ENCODE data around the gene PCDHB12.
"Not testable (repeated sequence)": the region's sequence is repeated elsewhere in the genome, so short reads cannot be mapped to it uniquely, and the experiment has no call there.

Gene PCDHB12

DNA sequence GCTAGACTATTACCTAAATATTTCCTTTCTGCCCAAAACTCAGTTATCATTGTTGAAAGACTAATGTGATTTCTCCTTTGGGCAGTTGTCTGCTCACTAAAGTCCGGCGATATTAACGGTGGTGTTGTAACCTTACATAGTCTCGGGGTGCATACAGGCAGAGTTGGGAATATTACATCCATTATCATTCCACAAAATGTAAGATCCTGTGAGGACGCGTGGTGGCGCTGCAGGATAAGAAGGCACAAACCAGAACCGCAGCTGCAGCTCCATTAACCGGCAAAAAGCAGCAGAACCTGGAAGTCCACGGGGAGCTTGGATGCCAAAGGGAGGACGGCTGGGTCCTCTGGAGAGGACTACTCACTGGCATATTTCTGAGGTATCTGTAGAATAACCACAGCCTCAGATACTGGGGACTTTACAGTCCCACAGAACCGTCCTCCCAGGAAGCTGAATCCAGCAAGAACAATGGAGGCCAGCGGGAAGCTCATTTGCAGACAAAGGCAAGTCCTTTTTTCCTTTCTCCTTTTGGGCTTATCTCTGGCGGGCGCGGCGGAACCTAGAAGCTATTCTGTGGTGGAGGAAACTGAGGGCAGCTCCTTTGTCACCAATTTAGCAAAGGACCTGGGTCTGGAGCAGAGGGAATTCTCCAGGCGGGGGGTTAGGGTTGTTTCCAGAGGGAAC is 5.3 kb downstream of the PCDHB12 start, which contains the start of gene PCDHB13:
PCDHB13 (plus strand) TSS at position 264 of the 684 bp plus-strand sequence; CDS start at position 469, 205 bp downstream.
- not testable (repeated sequence) for H3K4me2 ChIP-seq (ENCODE audit: insufficient read depth, low read length); H3K9me3 ChIP-seq (ENCODE audit: insufficient read depth, low read length, severe bottlenecking); H3K4me3 ChIP-seq (ENCODE audit: low read depth in 1 of 2, low read length in 2 of 2); H3K27me3 ChIP-seq (ENCODE audit: insufficient read depth, low read length, poor library complexity); H3K9ac ChIP-seq (ENCODE audit: low read depth, low read length); H4K20me1 ChIP-seq (ENCODE audit: insufficient read depth, low read length); H3K79me2 ChIP-seq (ENCODE audit: insufficient read depth, low read length); H3K36me3 ChIP-seq (ENCODE audit: insufficient read depth, low read length); H2AFZ ChIP-seq (ENCODE audit: low read depth, low read length); H3K27ac ChIP-seq (ENCODE audit: low read length); H3K4me1 ChIP-seq (ENCODE audit: insufficient read depth, low read length)
- peak; percentile 61 for TF ChIP-seq CTCF (IDR thresholded peaks at IDR 0.05; ENCODE audit: borderline replicate concordance, extremely low read depth, low read length, poor library complexity, severe bottlenecking)
- peak; percentile 54 for DNase-seq
- peak; percentile 73 for ATAC-seq (ENCODE audit: insufficient read depth, low read depth)

GRCh38 chr5:141214583-141214982 is 6.1 kb downstream of the PCDHB12 start:
- not testable (repeated sequence) for H2AFZ ChIP-seq (ENCODE audit: low read depth, low read length); H3K27ac ChIP-seq (ENCODE audit: low read length); H3K27me3 ChIP-seq (ENCODE audit: insufficient read depth, low read length, poor library complexity); ATAC-seq (ENCODE audit: insufficient read depth, low read depth); H3K9me3 ChIP-seq (ENCODE audit: insufficient read depth, low read length, severe bottlenecking); H3K4me3 ChIP-seq (ENCODE audit: low read depth in 1 of 2, low read length in 2 of 2); H4K20me1 ChIP-seq (ENCODE audit: insufficient read depth, low read length); H3K9ac ChIP-seq (ENCODE audit: low read depth, low read length); H3K4me1 ChIP-seq (ENCODE audit: insufficient read depth, low read length); H3K79me2 ChIP-seq (ENCODE audit: insufficient read depth, low read length); DNase-seq; H3K36me3 ChIP-seq (ENCODE audit: insufficient read depth, low read length); H3K4me2 ChIP-seq (ENCODE audit: insufficient read depth, low read length)

- H3K36me3 ChIP-seq (ENCODE audit: insufficient read depth, low read length); H3K4me2 ChIP-seq (ENCODE audit: insufficient read depth, low read length); H3K27ac ChIP-seq (ENCODE audit: low read length); H3K9me3 ChIP-seq (ENCODE audit: insufficient read depth, low read length, severe bottlenecking); H2AFZ ChIP-seq (ENCODE audit: low read depth, low read length); H3K9ac ChIP-seq (ENCODE audit: low read depth, low read length); DNase-seq; H3K4me3 ChIP-seq (ENCODE audit: low read depth in 1 of 2, low read length in 2 of 2); ATAC-seq (ENCODE audit: insufficient read depth, low read depth); H3K79me2 ChIP-seq (ENCODE audit: insufficient read depth, low read length); H3K4me1 ChIP-seq (ENCODE audit: insufficient read depth, low read length); H4K20me1 ChIP-seq (ENCODE audit: insufficient read depth, low read length); H3K27me3 ChIP-seq (ENCODE audit: insufficient read depth, low read length, poor library complexity): not testable (repeated sequence)
Observed at GRCh38 chr5:141215504-141215903, 7.0 kb downstream of the PCDHB12 start.

DNA sequence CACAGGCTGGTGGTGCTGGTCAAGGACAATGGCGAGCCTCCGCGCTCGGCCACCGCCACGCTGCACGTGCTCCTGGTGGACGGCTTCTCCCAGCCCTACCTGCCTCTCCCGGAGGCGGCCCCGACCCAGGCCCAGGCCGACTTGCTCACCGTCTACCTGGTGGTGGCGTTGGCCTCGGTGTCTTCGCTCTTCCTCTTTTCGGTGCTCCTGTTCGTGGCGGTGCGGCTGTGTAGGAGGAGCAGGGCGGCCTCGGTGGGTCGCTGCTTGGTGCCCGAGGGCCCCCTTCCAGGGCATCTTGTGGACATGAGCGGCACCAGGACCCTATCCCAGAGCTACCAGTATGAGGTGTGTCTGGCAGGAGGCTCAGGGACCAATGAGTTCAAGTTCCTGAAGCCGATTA is 7.5 kb downstream of the PCDHB12 start:
- DNase-seq; H3K27me3 ChIP-seq (ENCODE audit: insufficient read depth, low read length, poor library complexity); H3K9me3 ChIP-seq (ENCODE audit: insufficient read depth, low read length, severe bottlenecking); H3K36me3 ChIP-seq (ENCODE audit: insufficient read depth, low read length); H3K4me2 ChIP-seq (ENCODE audit: insufficient read depth, low read length); H3K79me2 ChIP-seq (ENCODE audit: insufficient read depth, low read length); H3K4me1 ChIP-seq (ENCODE audit: insufficient read depth, low read length); H2AFZ ChIP-seq (ENCODE audit: low read depth, low read length); H3K9ac ChIP-seq (ENCODE audit: low read depth, low read length); ATAC-seq (ENCODE audit: insufficient read depth, low read depth); H3K27ac ChIP-seq (ENCODE audit: low read length); H4K20me1 ChIP-seq (ENCODE audit: insufficient read depth, low read length); H3K4me3 ChIP-seq (ENCODE audit: low read depth in 1 of 2, low read length in 2 of 2): not testable (repeated sequence)

- DNase-seq: peak; percentile 34
Observed at GRCh38 chr5:141223112-141223783, 14.7 kb downstream of the PCDHB12 start, which contains the start of gene PCDHB14. PCDHB14 (plus strand) TSS chr5:141223343; CDS start chr5:141223506, 163 bp downstream.

GRCh38 chr5:141224844-141225243 is 16.3 kb downstream of the PCDHB12 start:
- H3K4me2 ChIP-seq (ENCODE audit: insufficient read depth, low read length); H3K4me3 ChIP-seq (ENCODE audit: low read depth in 1 of 2, low read length in 2 of 2); H3K27me3 ChIP-seq (ENCODE audit: insufficient read depth, low read length, poor library complexity); H3K27ac ChIP-seq (ENCODE audit: low read length); H4K20me1 ChIP-seq (ENCODE audit: insufficient read depth, low read length); H2AFZ ChIP-seq (ENCODE audit: low read depth, low read length); H3K4me1 ChIP-seq (ENCODE audit: insufficient read depth, low read length); H3K79me2 ChIP-seq (ENCODE audit: insufficient read depth, low read length); H3K36me3 ChIP-seq (ENCODE audit: insufficient read depth, low read length); H3K9me3 ChIP-seq (ENCODE audit: insufficient read depth, low read length, severe bottlenecking); DNase-seq; ATAC-seq (ENCODE audit: insufficient read depth, low read depth); H3K9ac ChIP-seq (ENCODE audit: low read depth, low read length): not testable (repeated sequence)

More at GRCh38 chr5:141223112-141223783, 14.7 kb downstream of the PCDHB12 start, which contains the start of gene PCDHB14:
- peak; percentile 81 for ATAC-seq (ENCODE audit: insufficient read depth, low read depth)
- no peaks in the 10 kb centered on the region for H3K4me1 ChIP-seq (ENCODE audit: insufficient read depth, low read length)
- H3K27me3 ChIP-seq (ENCODE audit: insufficient read depth, low read length, poor library complexity): peaks cover 4% of the 10 kb centered on the region
- no peaks in the 10 kb centered on the region for H3K79me2 ChIP-seq (ENCODE audit: insufficient read depth, low read length)
- peak within 1 kb of the TSS; percentile 55 for H2AFZ ChIP-seq (ENCODE audit: low read depth, low read length)
- H3K9me3 ChIP-seq (ENCODE audit: insufficient read depth, low read length, severe bottlenecking): no peaks in the 10 kb centered on the region
- H3K27ac ChIP-seq (ENCODE audit: low read length): no peak within 1 kb of the TSS
- no peaks in the 10 kb centered on the region for H3K36me3 ChIP-seq (ENCODE audit: insufficient read depth, low read length)
- TF ChIP-seq CTCF (IDR thresholded peaks at IDR 0.05; ENCODE audit: borderline replicate concordance, extremely low read depth, low read length, poor library complexity, severe bottlenecking): peak; percentile 57
- TF ChIP-seq EZH2 (IDR thresholded peaks at IDR 0.05; ENCODE audit: borderline replicate concordance, low read depth, low read length, severe bottlenecking): no peak
- H3K4me3 ChIP-seq (ENCODE audit: low read depth in 1 of 2, low read length in 2 of 2): no peak within 1 kb of the TSS
- peak within 1 kb of the TSS; percentile 47; the same call in 1 of the 2 replicates for H3K4me2 ChIP-seq (ENCODE audit: insufficient read depth, low read length)
- no peaks in the 10 kb centered on the region for H4K20me1 ChIP-seq (ENCODE audit: insufficient read depth, low read length)
- no peak within 1 kb of the TSS for H3K9ac ChIP-seq (ENCODE audit: low read depth, low read length)

All from DND-41 (cell line).